OCI-LY3 (cell line): ENCODE data around the gene COX5B.

Experiments
- EZH2phosphoT487 ChIP-seq: fragments of 200-600 bp; shearing (Covaris generic); IDR thresholded peaks from 2 replicates; pipeline ENCODE4 v1.6.1; 2018; ENCODE audit warnings: antibody characterized with exemption, mixed run types, low read depth
- TF ChIP-seq, protein P1 (sequence below): fragments of 200-600, 300-600 bp; sonication (generic); IDR thresholded peaks from 2 replicates; pipeline ENCODE4 v1.5.1; 2014; ENCODE audit warnings: antibody characterized with exemption, low read length, low read depth

DNA sequence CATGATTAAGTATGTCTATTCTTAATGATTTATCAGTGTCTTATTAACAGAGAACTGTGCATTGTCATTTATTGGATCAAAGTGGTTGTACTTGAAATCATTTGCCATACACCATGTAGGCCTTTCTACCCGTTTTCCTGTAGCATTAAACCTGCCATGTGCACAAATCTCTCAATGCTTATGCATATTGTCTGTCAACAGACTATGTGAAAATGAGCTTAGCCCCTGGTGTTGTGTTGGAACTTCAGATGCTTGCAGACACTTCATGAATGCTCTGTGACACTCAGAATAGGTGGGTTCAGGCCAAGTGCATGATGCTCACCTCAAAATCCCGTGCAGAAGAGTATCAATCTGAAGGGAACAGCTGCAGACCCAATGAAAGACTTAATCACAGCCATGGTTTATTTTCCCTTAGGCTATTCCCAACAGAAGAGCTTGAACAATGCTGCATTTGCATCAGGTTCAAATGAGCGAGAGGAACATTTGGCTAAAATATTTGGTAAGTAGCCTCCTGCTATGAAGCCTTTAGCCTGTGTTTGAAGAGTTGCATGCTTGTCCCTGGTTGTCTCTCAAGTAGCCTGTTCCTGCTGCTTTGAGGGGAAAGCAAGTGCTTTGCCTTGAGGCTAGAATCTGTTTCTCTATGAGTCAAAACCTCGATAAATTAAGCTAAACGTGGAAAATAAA, 29.7 kb downstream of the COX5B start:
- TF ChIP-seq, protein P1, sequence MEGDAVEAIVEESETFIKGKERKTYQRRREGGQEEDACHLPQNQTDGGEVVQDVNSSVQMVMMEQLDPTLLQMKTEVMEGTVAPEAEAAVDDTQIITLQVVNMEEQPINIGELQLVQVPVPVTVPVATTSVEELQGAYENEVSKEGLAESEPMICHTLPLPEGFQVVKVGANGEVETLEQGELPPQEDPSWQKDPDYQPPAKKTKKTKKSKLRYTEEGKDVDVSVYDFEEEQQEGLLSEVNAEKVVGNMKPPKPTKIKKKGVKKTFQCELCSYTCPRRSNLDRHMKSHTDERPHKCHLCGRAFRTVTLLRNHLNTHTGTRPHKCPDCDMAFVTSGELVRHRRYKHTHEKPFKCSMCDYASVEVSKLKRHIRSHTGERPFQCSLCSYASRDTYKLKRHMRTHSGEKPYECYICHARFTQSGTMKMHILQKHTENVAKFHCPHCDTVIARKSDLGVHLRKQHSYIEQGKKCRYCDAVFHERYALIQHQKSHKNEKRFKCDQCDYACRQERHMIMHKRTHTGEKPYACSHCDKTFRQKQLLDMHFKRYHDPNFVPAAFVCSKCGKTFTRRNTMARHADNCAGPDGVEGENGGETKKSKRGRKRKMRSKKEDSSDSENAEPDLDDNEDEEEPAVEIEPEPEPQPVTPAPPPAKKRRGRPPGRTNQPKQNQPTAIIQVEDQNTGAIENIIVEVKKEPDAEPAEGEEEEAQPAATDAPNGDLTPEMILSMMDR = no peak
- TF ChIP-seq EZH2phosphoT487 = no peak
